GM12892 (cell line): ENCODE results near the gene SNW1.
"Not testable (repeated sequence)": the region's sequence is repeated elsewhere in the genome, so short reads cannot be mapped to it uniquely, and the experiment has no call there.

Experiments used
- DNase-seq: peaks from one replicate; pipeline ENCODE4 v3.0.0; 2011; ENCODE audit not compliant: insufficient read length
- FAIRE-seq: peaks from 2 replicates; lab custom pipeline; 2011; peaks lifted over from hg19 to GRCh38; lab: Jason Lieb, UNC
- POLR2A ChIP-seq: IDR thresholded peaks from 2 replicates; pipeline ENCODE4 v1.6.1; 2011; ENCODE audit warnings: low read depth, low read length, control low read depth
- POLR2AphosphoS5 ChIP-seq: IDR thresholded peaks from 2 replicates; pipeline ENCODE4 v1.6.1; 2011; ENCODE audit warnings: low read depth, low read length, control low read depth
- TAF1 ChIP-seq: IDR thresholded peaks from 2 replicates; pipeline ENCODE4 v1.6.1; 2011; ENCODE audit warnings: low read depth, mild to moderate bottlenecking, control low read depth, low read length, borderline replicate concordance

SNW1 gene

DNA sequence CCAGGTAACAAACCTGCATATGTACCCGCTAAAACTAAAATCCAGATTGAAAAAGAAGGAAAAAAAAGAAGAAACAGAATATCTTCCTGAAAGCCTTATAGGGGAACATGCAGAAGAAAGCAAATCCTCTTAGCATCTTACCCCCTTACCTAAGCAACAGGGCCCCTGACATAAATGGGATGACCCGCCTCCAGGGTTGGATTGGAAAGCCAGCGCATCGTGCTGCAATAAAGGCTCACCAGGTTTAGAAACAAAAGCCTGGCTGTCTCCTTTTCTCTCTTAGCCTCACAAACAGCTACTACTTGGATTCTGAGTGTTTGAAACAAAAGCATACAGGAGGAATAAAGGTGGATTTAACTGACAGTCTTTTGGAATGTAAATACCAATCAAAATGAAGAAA lies 25.2 kb upstream of the SNW1 start:
- DNase-seq (no peak), FAIRE-seq (no peak)
- TF ChIP-seq TAF1 (no peak), POLR2A (no peak), POLR2AphosphoS5 (no peak)

DNA sequence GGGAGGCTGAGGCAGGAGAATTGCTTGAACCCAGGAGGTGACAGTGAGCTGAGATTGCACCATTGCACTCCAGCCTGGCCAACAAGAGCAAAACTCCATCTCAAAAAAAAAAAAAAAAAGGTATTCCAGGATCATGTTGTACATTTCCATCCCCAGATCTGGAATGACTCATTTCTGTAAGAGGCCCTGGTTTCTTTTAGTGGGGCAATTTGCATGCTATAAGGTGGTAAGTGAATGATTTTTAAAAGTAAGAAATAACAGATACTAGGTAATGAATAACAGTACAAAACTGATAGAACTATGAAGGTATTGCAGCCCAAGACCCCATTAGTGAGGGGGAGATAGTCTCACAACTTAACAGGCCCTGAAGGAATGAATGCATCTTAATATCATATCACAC lies 21.2 kb upstream of the SNW1 start:
- TF ChIP-seq POLR2AphosphoS5: no peak
- no peak for TF ChIP-seq TAF1
- TF ChIP-seq POLR2A: no peak
- DNase-seq: no peak
- FAIRE-seq: no peak

DNA sequence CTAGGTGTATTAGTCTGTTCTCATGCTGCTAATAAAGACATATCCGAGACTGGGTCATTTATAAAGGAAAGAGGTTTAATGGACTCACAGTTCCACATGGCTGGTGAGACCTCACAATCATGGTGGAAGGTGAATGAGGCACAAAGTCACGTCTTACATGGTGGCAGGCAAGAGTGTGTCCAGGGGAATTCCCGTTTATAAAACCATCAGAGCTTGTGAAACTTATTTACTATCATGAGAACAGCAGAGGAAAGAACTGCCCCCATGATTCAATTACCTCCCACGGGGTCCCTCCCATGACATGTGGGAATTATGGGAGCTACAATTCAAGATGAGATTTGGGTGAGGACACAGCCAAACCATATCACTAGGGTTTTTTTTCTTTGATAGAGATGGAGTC lies 13.0 kb upstream of the SNW1 start:
- not testable (repeated sequence) for DNase-seq, FAIRE-seq

DNA sequence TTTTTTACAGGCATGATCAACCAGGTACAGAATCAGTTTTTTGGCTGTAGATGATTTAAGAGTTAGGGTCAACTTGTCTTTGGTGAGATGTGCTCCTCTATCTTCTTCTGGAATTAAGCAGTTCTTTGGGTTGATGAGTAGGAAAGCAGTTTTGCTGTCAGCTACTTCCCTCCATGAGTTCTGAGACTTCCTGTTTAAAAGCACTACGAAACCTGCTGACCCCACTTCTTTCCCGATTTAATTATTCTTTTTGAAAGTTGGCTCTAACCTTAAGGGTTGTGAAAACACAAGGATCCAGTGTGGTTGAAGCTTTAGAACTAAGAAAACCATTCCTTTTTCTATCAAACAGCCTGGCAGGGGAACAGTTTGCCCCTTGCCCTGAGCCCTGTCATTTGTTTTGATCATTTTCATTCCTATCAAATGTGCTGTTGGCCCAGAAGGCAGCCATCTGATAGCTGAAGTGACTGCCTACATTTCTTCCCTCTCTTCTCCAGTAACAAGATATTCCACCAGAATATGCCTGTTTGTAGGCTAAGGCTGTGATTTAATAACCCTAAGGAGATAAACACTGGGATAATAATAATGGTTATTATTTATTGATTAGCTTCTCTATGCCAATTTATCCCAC lies 7.6 kb upstream of the SNW1 start:
- peak; percentile 71 for FAIRE-seq
- DNase-seq: not testable (repeated sequence)

DNA sequence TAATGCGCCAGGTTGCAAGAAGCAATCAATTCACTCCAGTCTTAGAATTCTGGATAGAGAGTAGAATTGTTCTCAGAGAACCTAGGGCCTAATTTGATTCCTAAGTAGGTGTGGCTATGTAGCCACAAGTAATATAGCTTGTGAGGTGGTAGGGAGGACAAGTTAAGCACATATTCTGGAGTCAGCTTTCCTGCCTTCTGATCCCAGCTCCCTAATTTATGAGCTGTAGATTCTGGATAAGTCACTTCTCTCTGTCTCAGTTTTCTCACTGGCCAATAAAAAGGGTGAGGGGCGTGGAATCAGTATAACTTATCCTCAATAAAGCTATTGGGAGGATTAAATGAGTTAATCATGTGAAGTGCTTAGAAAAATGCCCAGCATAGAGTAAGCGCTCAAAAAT lies 3.0 kb upstream of the SNW1 start:
- no peak for DNase-seq
- FAIRE-seq: no peak

DNA sequence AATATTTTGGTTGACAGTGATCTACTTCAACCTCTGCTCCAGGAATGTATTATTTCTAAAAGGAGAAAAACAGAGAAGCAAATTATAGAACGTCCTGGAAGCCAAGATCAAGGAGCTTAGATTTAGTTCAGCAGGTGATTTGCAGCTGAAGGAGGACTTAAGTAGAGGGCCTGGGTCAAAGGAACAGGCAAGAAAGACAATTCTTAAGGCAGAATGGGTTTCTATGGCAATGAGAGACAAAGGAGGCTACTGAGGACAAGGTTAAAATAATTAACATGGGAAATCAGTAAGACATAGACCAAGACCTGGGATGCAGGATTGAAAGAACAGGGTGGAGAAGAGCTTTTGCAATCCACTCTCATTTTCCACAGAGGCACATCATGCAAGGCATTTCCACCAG lies 2.4 kb upstream of the SNW1 start:
- FAIRE-seq (no peak), DNase-seq (no peak)
- TF ChIP-seq POLR2AphosphoS5: no peak
- no peak for TF ChIP-seq TAF1
- no peak for TF ChIP-seq POLR2A

More for the DNA sequence above, 3.0 kb upstream of the SNW1 start:
- TF ChIP-seq POLR2A (no peak), TAF1 (no peak), POLR2AphosphoS5 (no peak)

DNA sequence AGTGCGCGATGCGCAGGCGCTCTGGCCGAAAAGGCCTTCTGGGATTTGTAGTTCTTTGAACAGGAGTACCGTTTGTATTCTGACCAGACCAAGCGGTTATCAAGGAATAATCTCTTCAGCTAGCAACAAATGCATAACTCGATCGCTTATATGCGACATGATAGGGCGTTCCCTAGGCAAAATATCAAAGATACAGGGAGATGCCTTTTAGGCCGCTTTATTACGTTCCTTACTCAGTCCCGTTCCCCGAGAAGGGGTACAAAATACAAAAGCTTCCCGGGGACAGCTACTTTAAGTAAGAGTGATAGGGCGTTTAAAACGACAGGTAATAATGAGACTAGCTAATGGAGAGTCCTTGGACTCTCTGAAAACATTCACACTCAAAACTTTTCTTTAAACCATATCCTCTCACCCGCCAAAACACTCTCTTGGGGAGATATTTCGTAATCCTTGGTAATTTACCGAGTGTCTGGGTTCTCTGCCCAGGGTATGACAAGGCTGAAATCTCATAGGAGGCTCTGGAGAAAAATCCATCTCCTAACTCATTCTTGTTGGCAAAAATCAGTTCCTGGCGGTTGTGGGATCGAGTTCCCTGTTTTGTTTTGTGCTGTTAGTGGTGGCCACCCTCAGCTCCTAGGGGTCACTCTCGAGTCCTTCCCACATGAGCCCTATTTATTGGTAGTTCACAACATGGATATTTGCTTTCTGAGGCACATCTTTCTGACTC lies 412 bp upstream of the SNW1 start:
- FAIRE-seq (no peak), DNase-seq (no peak)
- TF ChIP-seq POLR2AphosphoS5: no peak
- no peak for TF ChIP-seq TAF1
- no peak for TF ChIP-seq POLR2A

DNA sequence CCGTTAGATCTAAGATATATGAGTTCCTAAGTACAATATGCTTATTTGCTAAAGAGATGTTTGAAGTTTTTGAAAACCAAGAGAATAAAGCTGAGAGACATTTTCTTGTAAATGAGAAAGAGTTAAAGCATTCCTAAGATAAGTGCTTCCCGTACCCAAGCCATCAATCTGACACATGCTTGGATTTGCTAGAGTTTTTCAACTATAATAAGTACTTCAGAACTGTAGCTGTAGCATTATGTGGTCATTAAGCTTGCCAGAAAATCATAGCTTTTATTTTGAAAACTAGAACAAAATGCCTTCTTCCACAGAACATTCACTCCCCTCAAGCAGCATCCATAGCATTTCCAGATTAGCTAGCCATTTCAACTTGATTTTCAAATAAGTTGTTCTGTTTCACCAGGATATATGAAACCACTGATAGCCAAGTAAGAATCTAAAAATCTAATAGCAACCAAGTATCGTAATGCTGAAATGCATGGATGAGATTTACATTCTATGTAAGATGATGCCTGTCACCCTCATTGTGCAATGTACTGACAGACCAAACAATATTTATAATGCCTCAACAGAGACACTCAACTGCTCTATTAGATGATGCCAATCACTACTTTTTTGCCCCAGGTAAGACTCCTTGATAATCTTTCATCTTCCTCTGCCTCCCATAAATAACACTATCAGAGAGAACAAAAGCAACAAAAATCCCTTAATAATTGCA lies 8.0 kb downstream of the SNW1 start:
- no peak for DNase-seq
- TF ChIP-seq POLR2A: no peak
- TF ChIP-seq TAF1: no peak
- no peak for TF ChIP-seq POLR2AphosphoS5
- no peak for FAIRE-seq

DNA sequence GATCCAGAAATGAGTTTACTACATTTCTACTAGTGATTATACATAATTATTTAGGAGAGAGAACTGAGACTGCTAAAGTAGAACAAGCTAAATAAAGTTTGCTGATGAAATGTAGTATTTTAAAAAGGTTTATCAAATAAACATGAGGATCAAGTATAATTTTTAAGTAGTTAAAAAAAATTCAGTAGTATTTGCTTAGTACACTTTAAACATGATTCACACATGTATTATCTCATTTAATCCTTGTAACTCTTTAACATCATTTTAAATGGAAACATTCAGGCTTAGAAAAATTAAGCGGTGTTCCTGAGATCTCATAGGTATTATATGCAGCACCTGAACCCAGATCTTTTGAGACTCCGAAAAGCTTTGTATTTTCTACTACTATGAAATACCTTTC lies 8.7 kb downstream of the SNW1 start:
- no peak for TF ChIP-seq POLR2A
- no peak for TF ChIP-seq TAF1
- TF ChIP-seq POLR2AphosphoS5: no peak
- no peak for DNase-seq
- FAIRE-seq: no peak

DNA sequence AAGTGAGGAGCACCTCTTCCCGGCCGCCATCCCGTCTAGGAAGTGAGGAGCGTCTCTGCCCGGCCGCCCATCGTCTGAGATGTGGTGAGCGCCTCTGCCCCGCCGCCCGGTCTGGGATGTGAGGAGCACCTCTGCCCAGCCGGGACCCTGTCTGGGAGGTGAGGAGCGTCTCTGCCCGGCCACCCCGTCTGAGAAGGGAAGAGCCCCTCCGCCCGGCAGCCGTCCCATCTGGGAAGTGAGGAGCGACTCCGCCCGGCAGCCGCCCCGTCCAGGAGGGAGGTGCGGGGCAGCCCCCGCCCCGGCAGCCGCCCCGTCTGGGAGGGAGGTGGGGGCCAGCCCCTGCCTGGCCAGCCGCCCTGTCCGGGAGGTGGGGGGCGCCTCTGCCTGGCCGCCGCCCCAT lies 13.5 kb downstream of the SNW1 start:
- not testable (repeated sequence) for FAIRE-seq, DNase-seq

DNA sequence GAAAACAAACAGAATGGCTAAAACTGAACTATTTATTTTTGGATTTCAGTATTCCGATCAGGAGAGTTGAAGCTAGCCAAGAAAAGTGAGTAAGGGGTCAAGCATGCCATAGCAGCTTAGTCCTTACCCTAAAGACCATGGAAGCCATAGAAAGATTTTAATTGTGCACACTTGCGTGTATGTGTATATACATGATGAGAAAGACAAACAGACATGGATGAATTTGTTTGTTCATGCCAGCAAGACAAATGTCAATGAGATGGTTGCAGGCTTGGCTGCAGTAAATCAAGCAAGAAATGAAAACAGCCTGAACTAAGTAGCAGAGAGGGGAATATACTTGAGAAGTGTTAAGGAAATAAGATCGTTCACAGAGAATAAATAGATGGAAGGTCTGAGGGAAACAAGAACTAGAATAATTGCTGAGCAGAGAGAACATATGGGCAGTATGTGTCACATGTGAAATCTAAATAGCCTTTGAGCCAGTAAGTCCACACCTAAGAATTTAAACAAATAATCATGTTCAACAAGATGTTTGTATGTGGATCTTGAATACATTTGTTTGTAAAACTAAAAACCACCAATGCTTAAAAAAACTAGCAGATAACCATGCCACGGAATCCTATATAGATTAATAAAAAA lies 14.8 kb downstream of the SNW1 start:
- no peak for TF ChIP-seq POLR2A
- TF ChIP-seq POLR2AphosphoS5: no peak
- no peak for TF ChIP-seq TAF1
- no peak for FAIRE-seq
- DNase-seq: no peak

DNA sequence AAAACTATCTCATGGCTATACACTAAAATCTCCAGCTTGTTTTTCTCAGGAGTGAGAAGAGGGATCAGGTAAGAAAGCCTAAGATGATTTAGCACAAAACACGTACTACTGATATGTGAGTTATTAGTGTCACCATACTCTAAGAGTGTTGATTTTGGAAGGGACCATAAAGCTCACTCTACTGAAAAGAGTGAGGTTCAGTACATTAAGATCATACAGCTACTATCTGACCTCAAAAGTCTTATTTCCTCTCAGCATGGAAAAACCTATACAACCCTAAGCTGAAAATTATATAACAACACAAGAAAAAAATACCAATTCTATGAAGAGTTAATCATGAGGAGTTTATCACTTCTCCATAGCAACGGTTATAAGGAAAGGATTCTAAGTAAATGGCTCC lies 19.5 kb downstream of the SNW1 start:
- no peak for DNase-seq
- TF ChIP-seq POLR2A: no peak
- no peak for TF ChIP-seq POLR2AphosphoS5
- TF ChIP-seq TAF1: no peak
- FAIRE-seq: no peak

DNA sequence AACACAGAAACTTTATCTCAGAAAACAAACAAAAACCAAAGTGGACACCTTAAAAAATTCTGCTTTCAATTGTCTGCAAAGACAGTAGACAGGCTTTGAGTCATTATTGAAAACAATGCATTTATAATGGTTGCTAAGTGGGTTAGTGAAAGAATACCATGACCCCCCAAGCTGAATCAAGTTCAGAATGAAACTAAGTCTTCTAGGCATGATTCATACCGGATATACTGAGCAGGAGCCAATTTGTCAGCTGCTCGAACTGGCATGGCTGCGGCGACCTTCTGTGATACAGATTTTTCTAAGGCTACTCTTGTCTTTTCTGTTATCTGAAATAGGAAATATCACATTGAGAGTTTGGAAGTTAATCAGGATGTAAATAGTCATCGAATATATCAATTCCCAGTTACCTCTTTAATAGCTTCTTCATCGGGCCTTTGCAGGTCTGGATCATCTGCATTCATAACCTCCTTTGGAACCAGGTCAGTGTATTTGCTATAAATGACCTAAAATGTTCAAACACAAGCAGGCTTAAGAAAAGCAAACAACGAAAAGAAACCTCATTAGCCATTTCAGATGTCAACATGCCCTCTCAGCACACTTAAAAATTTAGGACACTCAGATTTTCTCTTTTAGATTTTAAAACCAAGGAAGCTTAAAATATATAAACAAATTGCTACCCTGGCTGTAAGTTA lies 22.3 kb downstream of the SNW1 start:
- TF ChIP-seq TAF1 (no peak), POLR2AphosphoS5 (no peak), POLR2A (no peak)
- DNase-seq (no peak), FAIRE-seq (no peak)
